ENCODE results near the gene L3MBTL4.
"Not testable (repeated sequence)": the region's sequence is repeated elsewhere in the genome, so short reads cannot be mapped to it uniquely, and the experiment has no call there.

The L3MBTL4 gene

DNA sequence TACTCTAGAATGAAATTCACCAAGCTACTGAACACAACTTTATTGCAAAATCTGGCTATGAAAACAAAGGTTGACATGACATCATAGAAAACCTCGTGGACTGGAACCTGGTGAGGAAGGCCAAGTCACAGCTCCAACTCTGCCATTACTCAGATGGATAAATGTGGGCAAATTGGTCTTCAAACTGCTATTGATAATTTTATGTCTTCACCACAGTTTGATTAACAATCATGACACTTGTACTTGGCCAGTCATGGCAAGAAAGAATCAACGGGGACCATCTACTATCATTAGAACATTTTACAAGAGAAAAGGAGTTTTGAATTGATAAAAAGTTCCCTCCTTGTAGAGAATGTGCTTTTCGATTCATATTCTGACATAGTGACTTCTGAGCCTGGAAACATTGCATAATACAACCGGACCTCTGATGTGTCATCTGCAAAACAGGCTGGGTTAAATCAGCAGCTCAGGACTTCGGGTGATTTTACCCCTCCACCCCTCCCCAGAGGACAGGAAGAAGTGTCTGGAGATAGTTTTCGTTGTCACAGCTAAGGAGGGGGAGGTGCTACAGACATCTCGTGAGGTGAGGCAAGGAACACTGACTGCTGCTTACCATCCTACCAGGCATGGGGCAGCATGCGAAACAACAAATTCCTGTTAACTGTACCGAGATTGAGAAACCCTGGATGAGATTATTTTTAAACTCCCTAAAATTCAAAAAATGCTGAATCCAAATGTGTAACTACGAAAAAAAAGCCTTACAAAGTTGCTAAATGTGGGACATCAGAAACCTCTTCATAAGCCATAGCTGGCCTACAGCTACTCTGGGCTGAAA lies 8.4 kb downstream of the L3MBTL4 start:
- DNase-seq = no peak

- no peak for DNase-seq
These were observed 9.3 kb downstream of the L3MBTL4 start for GRCh38 chr18:6405237-6406074.

- DNase-seq = no peak
These were observed 9.9 kb downstream of the L3MBTL4 start for GRCh38 chr18:6404834-6405233.

- DNase-seq = no peak
These were observed 13.0 kb downstream of the L3MBTL4 start for GRCh38 chr18:6401687-6402086.

DNA sequence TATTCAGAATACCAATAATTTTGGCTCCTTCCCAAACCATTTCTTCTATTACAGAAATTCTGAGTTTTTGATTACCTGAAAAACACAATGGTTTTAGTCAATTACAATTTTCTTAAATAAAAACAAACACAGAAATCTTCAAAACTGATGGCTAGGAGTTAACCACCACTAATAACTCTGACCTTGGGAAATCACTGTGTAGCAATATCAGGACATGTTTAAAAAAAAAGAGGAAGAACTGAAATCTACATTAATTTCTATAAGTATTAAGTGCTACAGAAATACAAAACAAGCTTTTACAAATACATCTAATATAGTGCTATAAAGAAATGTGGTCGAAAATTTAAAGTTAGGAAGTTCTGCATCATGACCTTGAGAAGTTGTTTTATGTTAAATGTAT lies 14.9 kb downstream of the L3MBTL4 start:
- DNase-seq = no peak

DNA sequence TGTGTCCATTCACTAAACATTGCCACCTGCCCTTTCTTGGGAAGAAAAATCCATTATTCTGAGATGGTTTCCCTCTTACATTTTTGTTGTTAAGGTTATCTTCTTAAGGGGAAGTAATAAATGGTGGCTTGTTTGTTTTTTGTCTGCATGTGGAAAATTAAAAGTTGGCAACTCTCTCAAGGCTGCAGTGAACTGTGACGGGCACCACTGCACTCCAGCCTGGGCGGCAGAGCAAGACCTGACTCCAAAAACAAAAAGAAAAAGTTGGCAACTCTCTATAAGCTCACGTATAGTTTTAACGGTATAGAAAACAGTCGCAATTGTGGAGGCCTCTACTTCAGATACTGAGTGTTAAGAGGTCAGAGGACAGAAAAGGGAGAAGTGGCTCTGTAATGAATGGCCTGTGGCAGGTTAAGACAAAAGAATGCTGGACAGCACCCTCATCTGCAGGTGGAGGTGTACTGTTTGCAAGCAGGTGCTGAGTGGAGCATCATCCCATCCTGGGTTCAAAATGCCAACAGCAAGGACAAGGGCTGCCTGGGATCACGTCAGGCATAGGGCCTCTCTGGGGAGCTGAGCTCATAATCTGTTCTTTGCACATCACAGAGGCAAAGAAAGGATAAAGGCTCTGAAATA lies 16.7 kb downstream of the L3MBTL4 start:
- DNase-seq = peak; percentile 92

DNA sequence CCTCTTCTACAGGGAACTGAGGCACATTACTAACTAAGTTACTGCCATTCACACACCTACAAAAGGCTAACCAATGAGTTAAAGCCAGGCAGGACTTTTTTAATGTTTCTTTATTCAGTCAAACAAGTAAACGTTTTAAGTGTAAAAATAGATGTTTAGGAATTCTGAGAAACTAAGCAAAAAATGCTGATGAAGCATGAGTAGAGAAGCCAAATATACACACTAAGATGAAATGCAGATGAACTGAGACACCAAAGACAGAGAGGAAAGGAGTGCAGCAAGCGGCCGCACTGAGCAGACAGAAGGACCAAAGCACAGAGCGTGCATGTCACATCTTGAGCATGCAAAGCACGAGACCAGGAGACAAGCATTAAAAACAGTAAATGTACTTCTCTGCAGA lies 17.9 kb downstream of the L3MBTL4 start:
- no peak for DNase-seq

- peak; percentile 46 for DNase-seq
These were observed 18.4 kb downstream of the L3MBTL4 start for GRCh38 chr18:6396276-6396675.

DNA sequence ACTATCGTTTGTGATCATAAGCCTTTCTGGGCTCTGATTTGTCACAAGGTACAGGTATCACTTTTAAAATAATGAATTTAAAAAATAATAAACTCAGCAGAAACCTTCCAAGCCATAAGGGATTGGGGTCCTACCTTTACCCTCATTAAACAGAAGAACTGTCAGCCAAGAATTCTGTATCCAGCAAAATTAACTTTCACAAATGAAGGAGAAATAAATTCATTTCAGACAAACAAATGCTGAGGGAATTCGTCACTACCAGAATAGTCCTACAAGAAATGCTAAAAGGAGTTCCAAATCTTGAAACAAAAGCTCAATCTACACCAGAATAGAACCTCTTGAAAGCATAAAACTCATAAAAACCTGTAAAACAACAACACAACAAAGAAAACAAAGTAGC lies 25.7 kb downstream of the L3MBTL4 start:
- no peak for DNase-seq

DNA sequence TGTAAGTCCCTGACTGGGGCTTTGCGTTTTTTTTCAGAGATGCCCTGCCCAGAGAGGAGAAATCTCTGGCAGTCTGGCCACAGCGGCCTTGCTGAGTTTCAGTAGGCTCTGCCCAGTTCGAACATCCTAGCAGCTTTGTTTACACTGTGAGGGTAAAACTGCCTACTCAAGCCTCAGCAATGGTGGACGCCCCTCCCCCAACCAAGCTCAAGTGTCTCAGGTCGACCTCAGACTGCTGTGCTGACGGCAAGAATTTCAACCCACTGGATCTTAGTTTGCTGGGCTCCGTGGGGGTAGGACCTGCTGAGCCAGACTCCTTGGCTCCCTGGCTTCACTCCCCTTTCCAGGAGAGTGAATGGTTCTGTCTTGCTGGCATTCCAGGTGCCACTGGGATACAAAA lies 31.7 kb downstream of the L3MBTL4 start:
- peak; percentile 86 for DNase-seq

DNA sequence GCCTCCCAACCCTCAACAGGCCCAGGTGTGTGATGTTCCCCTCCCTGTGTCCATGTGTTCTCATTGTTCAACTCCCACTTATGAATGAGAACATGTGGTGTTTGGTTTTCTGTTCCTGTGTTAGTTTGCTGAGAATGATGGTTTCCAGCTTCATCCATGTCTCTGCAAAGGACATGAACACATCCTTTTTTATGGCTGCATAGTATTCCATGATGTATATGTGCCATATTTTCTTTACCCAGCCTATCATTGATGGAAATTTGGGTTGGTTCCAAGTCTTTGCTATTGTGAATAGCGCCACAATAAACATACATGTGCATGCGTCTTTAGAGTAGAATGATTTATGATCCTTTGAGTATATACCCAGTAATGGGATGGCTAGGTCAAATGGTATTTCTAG lies 37.2 kb downstream of the L3MBTL4 start:
- DNase-seq = not testable (repeated sequence)

- no peak for DNase-seq
These were observed 38.1 kb downstream of the L3MBTL4 start for GRCh38 chr18:6376433-6377229.

DNA sequence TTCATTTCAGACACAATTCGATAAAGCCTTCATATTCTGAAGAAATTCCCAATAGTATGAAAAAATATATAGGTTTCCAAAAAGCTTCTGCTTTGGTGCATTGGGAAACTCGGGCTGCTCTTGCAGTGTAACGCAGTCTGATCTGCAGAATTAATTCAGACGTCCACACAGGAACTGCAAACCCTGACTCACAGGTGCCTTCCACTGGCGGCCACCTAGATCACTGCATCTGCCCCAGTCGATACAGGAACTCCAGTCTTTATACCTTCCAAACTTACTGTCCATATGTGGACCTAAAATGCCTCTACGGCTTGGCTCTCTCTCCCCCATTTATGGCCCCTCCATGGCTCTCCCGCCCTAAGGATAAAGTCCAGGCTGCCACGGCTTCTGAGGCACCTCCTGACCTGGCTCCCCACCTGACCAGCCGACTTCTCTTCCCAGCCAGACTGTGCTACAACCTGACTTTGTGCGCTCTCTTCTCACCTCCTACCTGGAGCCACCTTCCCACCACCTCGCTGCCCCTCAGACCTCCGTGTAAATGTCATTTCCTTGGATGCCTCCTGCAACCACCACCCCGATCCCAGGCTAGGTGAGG lies 39.7 kb downstream of the L3MBTL4 start:
- no peak for DNase-seq

- DNase-seq = no peak
These were observed 40.4 kb downstream of the L3MBTL4 start for GRCh38 chr18:6374340-6374739.

- DNase-seq = no peak
These were observed 41.5 kb downstream of the L3MBTL4 start for GRCh38 chr18:6373187-6373586.

GRCh38 chr18:6370886-6371635 lies 43.6 kb downstream of the L3MBTL4 start:
- peak; percentile 99 for DNase-seq

GRCh38 chr18:6370410-6370809 lies 44.3 kb downstream of the L3MBTL4 start:
- peak; percentile 87 for DNase-seq

DNA sequence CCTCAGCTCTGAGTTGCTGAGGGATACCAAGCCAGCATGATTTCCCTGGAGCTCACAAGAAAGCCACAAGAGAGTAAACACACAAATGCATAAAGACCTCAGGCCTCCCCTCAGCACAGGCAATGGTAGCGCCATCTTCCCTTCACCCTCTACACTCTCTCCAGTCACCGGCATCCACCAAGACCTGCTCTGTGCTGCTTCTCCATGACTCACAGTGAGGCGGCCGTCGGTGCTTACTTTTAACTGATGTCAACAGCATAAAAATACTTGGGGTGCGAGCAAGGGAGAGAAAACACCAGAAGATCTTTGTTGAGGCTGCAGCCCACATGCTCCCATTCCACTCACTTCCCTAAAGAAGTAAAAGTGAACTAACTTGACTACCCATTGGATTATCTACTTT lies 46.7 kb downstream of the L3MBTL4 start:
- no peak for DNase-seq

- no peak for DNase-seq
These were observed 47.5 kb downstream of the L3MBTL4 start for GRCh38 chr18:6367208-6367607.

- no peak for DNase-seq
These were observed 47.9 kb downstream of the L3MBTL4 start for GRCh38 chr18:6366776-6367175.

DNA sequence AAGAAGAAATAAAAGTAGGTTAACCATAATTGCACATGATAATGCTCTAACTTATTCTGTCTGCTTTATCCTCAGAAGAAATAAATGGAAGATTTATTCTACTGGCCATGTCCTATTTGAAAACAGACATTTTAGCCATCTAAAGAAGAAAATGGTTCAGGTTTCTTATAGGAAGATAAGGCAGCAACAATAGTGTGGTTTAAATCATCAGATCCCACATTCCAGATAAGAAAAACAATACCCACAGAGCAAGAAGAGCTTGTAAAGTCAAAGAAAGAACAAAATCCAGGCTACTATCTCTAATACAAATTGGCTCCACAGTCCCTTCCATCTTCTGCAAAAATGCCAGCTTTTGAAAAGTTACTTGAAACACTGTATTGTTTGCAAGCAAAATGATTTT lies 49.3 kb downstream of the L3MBTL4 start:
- DNase-seq = no peak

GRCh38 chr18:6363216-6363615 lies 51.5 kb downstream of the L3MBTL4 start:
- no peak for DNase-seq

All from DMS79 treated with DMSO at 0.1 percent for 48 hours (cell line).